NCI-H2171 (cell line): ENCODE data around the gene TSPAN15.

ENCODE experiments used
- DNase-seq: peaks from one replicate; lab custom pipeline; 2025; lab: John Stamatoyannopoulos, UW

The TSPAN15 gene

DNA sequence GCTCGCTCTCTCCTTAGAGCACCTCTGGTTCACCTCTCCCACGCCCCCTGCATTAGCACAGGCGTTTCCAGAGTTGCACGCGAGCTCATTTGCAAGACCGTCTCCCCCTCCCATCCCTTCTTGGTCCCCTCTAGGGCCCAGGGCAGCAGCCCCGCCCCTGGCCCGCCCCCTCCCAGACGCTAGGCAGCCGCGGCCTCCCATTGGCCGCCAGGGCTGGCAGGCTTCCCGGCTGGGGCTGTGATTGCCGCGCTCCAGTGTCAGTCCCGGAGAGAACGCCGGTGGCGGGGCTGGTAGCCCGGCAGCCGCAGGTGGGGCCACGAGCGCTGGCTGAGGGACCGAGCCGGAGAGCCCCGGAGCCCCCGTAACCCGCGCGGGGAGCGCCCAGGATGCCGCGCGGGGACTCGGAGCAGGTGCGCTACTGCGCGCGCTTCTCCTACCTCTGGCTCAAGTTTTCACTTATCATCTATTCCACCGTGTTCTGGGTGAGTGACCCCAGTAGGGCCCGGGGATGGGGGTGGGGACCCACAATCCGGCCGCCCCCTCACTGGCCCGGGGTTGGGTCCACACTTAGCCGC, at the start of gene TSPAN15:
TSS of gene TSPAN15 (plus strand) at position 257 of the 575 bp plus-strand sequence. CDS start at position 387, 130 bp downstream.
- peak; percentile 78 for DNase-seq

DNA sequence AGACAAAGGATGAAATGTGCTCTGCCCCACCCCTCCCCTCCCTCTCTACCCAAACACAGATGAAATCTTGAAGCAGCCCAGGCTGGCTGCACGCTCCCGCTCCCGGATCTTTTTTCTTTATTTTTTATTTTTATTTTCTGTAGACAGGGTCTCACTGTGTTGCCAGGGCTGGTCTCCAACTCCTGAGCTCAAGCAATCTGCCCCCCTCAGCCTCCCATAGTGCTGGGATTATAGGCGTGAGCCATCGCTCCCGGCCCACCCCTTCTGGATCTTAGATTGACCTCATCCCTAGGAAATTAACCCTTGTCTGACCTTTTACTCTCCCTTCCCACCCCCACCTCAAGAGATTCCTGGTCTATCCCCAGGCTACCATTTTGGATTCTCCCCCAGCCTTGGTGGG, 48.9 kb upstream of the TSPAN15 start:
- no peak for DNase-seq

DNA sequence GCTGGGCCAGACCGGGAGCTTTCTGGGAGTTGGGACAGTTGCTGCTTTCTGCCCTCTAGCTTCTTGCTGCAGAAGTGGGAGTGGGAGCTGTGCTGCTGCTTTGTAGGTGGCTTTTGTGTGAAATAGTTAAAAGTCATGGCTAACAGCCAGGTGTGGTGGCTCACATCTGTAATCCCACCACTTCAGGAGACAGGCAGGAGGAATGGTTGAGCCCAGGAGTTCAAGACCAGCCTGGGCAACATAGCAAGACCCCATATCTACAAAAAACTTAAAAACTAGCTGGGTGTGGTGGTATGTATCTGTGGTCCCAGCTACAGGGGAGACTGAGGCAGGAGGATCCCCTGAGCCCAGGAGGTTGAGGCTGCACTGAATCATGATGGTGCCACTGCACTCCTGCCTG, 48.2 kb upstream of the TSPAN15 start:
- no peak for DNase-seq

GRCh38 chr10:69403519-69403918, 47.7 kb upstream of the TSPAN15 start:
- no peak for DNase-seq

DNA sequence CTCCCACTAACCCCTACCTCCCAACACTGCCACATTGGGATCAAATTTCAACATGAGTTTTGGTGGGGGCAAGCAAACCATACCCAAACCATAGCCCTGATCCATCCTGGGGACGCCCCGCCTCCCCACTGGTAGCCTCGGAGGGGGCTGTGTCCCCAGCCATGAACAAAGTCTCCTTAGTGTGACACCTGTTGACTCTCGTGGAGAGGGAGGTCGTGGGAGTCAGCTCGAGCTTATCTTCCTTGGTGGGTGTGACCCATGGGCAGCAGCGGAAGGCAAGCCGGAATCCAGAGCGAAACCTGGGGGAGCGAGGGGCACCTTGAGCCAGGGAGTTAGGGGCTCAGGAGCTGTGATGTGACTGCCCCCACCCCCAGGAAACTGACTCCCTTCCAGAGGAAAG, 46.5 kb upstream of the TSPAN15 start:
- no peak for DNase-seq

DNA sequence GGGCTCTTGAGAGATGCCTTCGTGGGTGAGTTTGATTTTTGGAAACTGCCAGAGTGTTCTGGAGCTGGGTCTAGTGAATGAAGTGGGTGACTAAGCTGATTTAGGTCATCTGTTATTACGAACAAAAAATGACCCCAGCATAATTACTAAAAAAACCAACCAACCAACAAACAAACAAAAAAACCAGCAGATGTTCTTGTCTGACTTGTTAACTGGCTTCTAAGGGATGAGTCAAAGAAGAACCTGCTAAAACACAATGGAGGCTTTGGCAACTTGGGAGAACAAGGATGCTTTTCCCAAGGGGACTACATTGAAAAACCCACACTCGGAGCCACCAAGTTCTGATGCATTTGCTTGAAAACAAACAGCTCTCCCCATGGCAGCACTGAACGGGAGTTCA, 46.0 kb upstream of the TSPAN15 start:
- DNase-seq = no peak

- no peak for DNase-seq
These were observed 44.9 kb upstream of the TSPAN15 start for GRCh38 chr10:69406302-69406811.

- no peak for DNase-seq
These were observed 44.3 kb upstream of the TSPAN15 start for GRCh38 chr10:69406816-69407580.

- DNase-seq = no peak
These were observed 43.5 kb upstream of the TSPAN15 start for GRCh38 chr10:69407621-69408301.

DNA sequence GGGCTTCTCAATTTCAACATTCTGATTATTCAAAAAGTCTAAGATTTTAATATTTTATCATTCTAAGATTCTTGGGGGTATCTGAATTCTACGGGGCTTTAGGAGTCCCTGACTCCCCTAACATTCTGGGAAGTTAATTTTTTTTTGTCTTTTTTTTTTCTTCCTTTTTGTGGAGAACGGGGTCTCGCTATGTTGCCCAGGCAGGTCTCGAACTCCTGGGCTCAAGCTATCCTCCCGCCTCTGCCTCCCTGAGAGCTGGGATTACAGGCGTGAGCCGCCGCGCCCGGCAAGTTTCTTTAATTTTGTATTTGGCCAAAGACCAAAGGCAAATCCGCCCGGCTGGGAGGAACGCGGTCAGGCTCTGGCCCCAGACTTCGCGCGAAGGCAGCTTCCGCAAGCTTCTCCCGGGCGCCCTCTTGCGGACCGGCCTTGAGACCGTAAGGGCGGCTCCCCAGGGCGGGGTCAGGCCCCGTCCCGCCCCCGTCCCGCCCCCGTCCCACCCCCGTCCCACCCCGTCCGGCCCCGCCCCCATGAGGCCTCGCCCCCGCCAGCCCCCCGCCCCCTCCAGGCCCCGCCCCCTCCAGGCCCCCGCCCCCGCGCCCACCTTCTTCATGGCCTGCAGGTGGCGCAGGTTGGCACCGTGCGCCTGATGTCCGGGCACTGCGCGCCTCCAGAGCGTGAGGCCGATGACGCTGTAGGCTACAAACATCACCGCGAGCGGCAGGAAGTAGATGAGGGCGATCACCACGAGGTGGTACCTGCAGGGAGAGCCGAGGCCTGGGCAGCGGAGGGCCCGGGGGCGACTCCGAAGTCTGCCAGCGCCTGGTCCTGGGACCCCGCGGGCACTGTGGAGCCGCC, 42.7 kb upstream of the TSPAN15 start:
- peak; percentile 81 for DNase-seq

- no peak for DNase-seq
These were observed 42.1 kb upstream of the TSPAN15 start for GRCh38 chr10:69409176-69409495.

GRCh38 chr10:69409968-69410367, 41.3 kb upstream of the TSPAN15 start:
- no peak for DNase-seq

- no peak for DNase-seq
These were observed 40.8 kb upstream of the TSPAN15 start for GRCh38 chr10:69410487-69410886.

DNA sequence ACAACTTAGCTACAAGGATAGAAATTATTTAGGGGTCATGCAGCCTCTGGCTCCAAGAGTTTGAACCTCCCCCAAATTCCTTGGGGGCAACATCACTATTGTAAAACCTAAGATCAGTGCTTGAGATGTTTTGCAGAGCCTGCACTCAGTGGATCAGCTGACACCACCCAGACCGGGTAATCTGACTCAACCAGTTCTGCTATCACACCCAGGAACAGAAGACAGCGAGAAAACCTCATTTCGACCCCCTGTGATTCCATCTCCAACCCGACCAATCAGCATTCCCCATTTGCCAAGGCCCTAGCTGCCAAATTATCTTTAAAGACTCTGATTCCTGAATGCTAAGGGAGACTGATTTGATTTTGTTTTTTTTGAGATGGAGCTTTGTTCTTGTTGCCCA, 39.8 kb upstream of the TSPAN15 start:
- DNase-seq = no peak

DNA sequence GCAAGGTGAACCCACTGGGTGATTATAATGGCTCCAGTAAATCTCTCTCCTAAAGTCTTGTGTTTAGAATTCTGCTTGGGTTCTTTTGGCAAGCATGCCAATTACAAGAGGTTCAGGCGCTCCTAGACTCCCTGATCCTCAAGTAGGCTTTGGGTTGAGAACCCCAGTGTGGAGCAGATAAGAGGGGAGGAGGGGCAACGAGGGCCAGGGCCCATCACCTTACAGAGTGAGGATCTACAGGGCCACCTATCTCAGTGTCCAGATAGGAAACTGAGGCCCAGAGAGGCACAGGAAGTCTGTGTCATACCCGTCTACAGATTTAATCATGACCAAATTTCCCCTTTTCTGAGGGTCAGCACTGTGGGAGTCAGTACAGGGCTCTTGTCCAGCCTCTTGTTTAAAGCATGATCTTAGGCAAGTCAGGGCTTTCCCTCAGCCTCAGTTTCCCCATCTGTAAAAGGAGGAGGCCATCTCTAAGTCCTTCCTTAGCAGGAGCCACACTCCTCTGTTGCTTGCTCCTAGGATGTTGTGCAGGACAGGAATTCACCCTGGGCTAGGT, 39.0 kb upstream of the TSPAN15 start:
- DNase-seq = no peak

GRCh38 chr10:69413221-69413865, 37.9 kb upstream of the TSPAN15 start:
- peak; percentile 63 for DNase-seq

GRCh38 chr10:69414036-69415018, 36.9 kb upstream of the TSPAN15 start:
- DNase-seq = no peak

DNA sequence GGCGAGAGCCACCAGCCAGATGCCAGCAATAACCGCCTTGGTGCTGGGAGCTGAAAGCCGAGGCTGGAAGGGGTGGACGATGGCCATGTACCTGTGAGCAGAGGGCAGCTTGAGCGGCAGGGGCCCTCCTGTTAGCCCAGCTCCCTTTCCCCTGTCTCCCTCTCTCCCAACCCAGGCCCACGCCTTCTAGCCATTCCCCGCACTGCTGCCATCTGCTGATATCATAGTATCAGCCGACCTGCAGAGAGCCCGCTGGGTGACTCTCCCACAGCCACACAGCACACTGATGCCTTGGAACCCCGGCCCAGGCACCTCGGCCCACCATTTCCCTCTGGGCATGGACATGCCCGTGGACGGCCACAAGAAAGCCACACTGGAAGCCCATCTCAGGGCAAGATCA, 36.2 kb upstream of the TSPAN15 start:
- no peak for DNase-seq

GRCh38 chr10:69415951-69416350, 35.3 kb upstream of the TSPAN15 start:
- no peak for DNase-seq

GRCh38 chr10:69416695-69417094, 34.6 kb upstream of the TSPAN15 start, which contains the start of gene TACR2:
Gene TACR2 (minus strand): TSS chr10:69416918. CDS start chr10:69416323, 595 bp downstream.
- no peak for DNase-seq
